SK-N-SH (cell line): Measurements from ENCODE around the gene PDE4D. TPM values are rescaled to one million over a fixed set of nuclear protein-coding genes. Genes with fewer than 3 reads are reported as not detected.

Experiments used
- CTCF ChIA-PET: fragments of 300-600, 350-600 bp; formaldehyde crosslinking; extraction: SDS; loops from one replicate; lab custom pipeline; 2021; lab: Yijun Ruan, JAX
- POLR2A ChIA-PET: fragments of 350-600 bp; sonication (Branson Sonifier 250); formaldehyde crosslinking; extraction: SDS; loops from one replicate; lab custom pipeline; 2020; ENCODE audit warnings: antibody characterized with exemption, inconsistent platforms; lab: Yijun Ruan, JAX
- DNase-seq: peaks from one replicate; pipeline ENCODE4 v3.0.0; 2012
- H2AFZ ChIP-seq: fragments of 200-600 bp; sonication (generic); 2 replicates; pipeline ENCODE4 v1.8.1; 2016; ENCODE audit warnings: antibody characterized with exemption, mild to moderate bottlenecking, low read depth
- H3F3A ChIP-seq: fragments of 200-600 bp; sonication (generic); replicated peaks from 2 replicates; pipeline ENCODE3; 2016; ENCODE audit warnings: antibody characterized with exemption, mild to moderate bottlenecking; ENCODE audit not compliant: insufficient read depth
- H3K27ac ChIP-seq, 2 experiments: fragments of 200-500 bp in 1 of 2; fragments of 200-600 bp in 1 of 2; sonication (Bioruptor generic) in 1 of 2; sonication (generic), shearing (Covaris generic) in 1 of 2; 2 replicates each; pipeline versions ENCODE4 v1.5.1 to v1.6.1; 2014 to 2016; ENCODE audit warnings: low read depth in 2 of 2, inconsistent platforms in 1 of 2, low read length in 1 of 2, mild to moderate bottlenecking in 1 of 2, mixed read lengths in 1 of 2
- H3K27me3 ChIP-seq: fragments of 200-600 bp; sonication (generic), shearing (Covaris generic); 2 replicates; pipeline ENCODE4 v1.6.1; 2016; ENCODE audit warnings: mixed run types; ENCODE audit not compliant: insufficient read depth
- H3K36me3 ChIP-seq, 2 experiments: fragments of 200-500 bp in 1 of 2; fragments of 200-600 bp in 1 of 2; sonication (Bioruptor generic) in 1 of 2; sonication (generic) in 1 of 2; replicated peaks in 1 of 2; 2 replicates each; pipeline versions ENCODE3 to v1.5.1; 2014 to 2016; ENCODE audit warnings: low read length in 1 of 2, mild to moderate bottlenecking in 1 of 2; ENCODE audit not compliant: insufficient read depth in 2 of 2, control insufficient read depth in 1 of 2
- H3K4me1 ChIP-seq, 2 experiments: fragments of 200-500 bp in 1 of 2; fragments of 200-600 bp in 1 of 2; sonication (Bioruptor generic) in 1 of 2; sonication (generic), shearing (Covaris generic) in 1 of 2; 2 replicates each; pipeline versions ENCODE4 v1.5.1 to v1.6.1; 2014 to 2016; ENCODE audit warnings: low read depth in 1 of 2, low read length in 1 of 2, mixed run types in 1 of 2; ENCODE audit not compliant: insufficient read depth in 2 of 2, control insufficient read depth in 1 of 2
- H3K4me2 ChIP-seq: fragments of 200-600 bp; sonication (generic), shearing (Covaris generic); 2 replicates; pipeline ENCODE4 v1.6.1; 2017; ENCODE audit warnings: mixed run types
- H3K4me3 ChIP-seq, 2 experiments: fragments of 200-500 bp in 1 of 2; fragments of 200-600 bp in 1 of 2; sonication (Bioruptor generic) in 1 of 2; sonication (generic), shearing (Covaris generic) in 1 of 2; 2 replicates each; pipeline versions ENCODE4 v1.5.1 to v1.8.1; 2014 to 2016; ENCODE audit warnings: low read depth in 2 of 2, inconsistent platforms in 1 of 2, low read length in 1 of 2, mild to moderate bottlenecking in 1 of 2, mixed read lengths in 1 of 2, moderate library complexity in 1 of 2
- H3K79me2 ChIP-seq: fragments of 200-600 bp; sonication (generic); 2 replicates; pipeline ENCODE4 v1.8.1; 2017; ENCODE audit warnings: mild to moderate bottlenecking; ENCODE audit not compliant: insufficient read depth
- H3K9ac ChIP-seq: fragments of 200-600 bp; sonication (generic); 2 replicates; pipeline ENCODE4 v1.6.1; 2017; ENCODE audit warnings: mixed run types
- H3K9me2 ChIP-seq: fragments of 200-600 bp; sonication (generic); 2 replicates; pipeline ENCODE4 v1.6.1; 2017; ENCODE audit warnings: mixed run types
- H3K9me3 ChIP-seq: fragments of 200-600 bp; sonication (generic); 2 replicates; pipeline ENCODE4 v1.6.1; 2017; ENCODE audit warnings: mixed run types, mild to moderate bottlenecking, moderate library complexity
- H4K20me1 ChIP-seq: fragments of 200-600 bp; sonication (generic); 2 replicates; pipeline ENCODE4 v1.6.1; 2017; ENCODE audit warnings: mild to moderate bottlenecking, mixed run types; ENCODE audit not compliant: insufficient read depth
- EP300 ChIP-seq, 2 experiments: IDR thresholded peaks; 2 replicates each; pipeline versions ENCODE4 v1.4.0 to v1.6.1; 2012; ENCODE audit warnings: borderline replicate concordance in 1 of 2, low read depth in 1 of 2, low read length in 1 of 2
- FOXJ3 ChIP-seq: sonication (generic); formaldehyde crosslinking; IDR thresholded peaks from 2 replicates; pipeline ENCODE4 v1.5.1; 2020; ENCODE audit warnings: mild to moderate bottlenecking, missing genetic modification reagents
- GABPA ChIP-seq: IDR thresholded peaks from 2 replicates; pipeline ENCODE4 v1.4.0; 2012; ENCODE audit warnings: low read depth, mild to moderate bottlenecking
- JUND ChIP-seq: IDR thresholded peaks from 2 replicates; pipeline ENCODE4 v1.4.0; 2012
- MEF2A ChIP-seq: IDR thresholded peaks from 2 replicates; pipeline ENCODE4 v1.4.0; 2012; ENCODE audit warnings: low read depth, borderline replicate concordance
- NRF1 ChIP-seq: IDR thresholded peaks from 2 replicates; pipeline ENCODE4 v1.6.1; 2012; ENCODE audit warnings: low read depth, mild to moderate bottlenecking, low read length
- RFX5 ChIP-seq: IDR thresholded peaks from 2 replicates; pipeline ENCODE4 v1.6.1; 2012; ENCODE audit warnings: mild to moderate bottlenecking, improper control_type of control experiment, low read length
- TAF1 ChIP-seq: IDR thresholded peaks from 2 replicates; pipeline ENCODE4 v1.6.1; 2012; ENCODE audit warnings: low read depth, mild to moderate bottlenecking, low read length, moderate library complexity, borderline replicate concordance
- TEAD4 ChIP-seq: IDR thresholded peaks from 2 replicates; pipeline ENCODE4 v1.4.0; 2012; ENCODE audit warnings: mild to moderate bottlenecking, borderline replicate concordance; ENCODE audit not compliant: insufficient read depth
- WGBS: methylation state at CpG from one replicate; pipeline ENCODE4 v1.1.6; 2017; ENCODE audit warnings: low lambda C conversion rate; 5-methylcytosine and 5-hydroxymethylcytosine counted together
- polyA plus RNA-seq, 3 experiments: library from polyadenylated mRNA; depleted of rRNA; stranded (reverse); fragments of >200 nt; gene quantifications; 2 replicates each; pipeline ENCODE4 v1.2.3, GENCODE V29; 2012
- TF ChIP-seq, protein P1 (sequence below): IDR thresholded peaks from 2 replicates; pipeline ENCODE4 v1.6.1; 2012; ENCODE audit warnings: mild to moderate bottlenecking, low read depth, low read length, moderate library complexity
- TF ChIP-seq, protein P2 (sequence below): fragments of 200-600 bp; sonication (generic); IDR thresholded peaks from 2 replicates; pipeline ENCODE4 v1.6.1; 2017; ENCODE audit warnings: antibody characterized with exemption, mild to moderate bottlenecking, moderate library complexity
- TF ChIP-seq, protein P3 (sequence below): IDR thresholded peaks from 2 replicates; pipeline ENCODE4 v1.4.0; 2012; ENCODE audit warnings: low read depth
- TF ChIP-seq, protein P4 (sequence below): fragments of 150-350 bp; IDR thresholded peaks from 2 replicates; pipeline ENCODE4 v1.6.1; 2017; ENCODE audit warnings: antibody characterized with exemption, low read length, low read depth, borderline replicate concordance

PDE4D gene
- polyA plus RNA-seq, 1 of the 3 experiments (the other 2 are of a cell fraction), result 2.4 TPM

DNA sequence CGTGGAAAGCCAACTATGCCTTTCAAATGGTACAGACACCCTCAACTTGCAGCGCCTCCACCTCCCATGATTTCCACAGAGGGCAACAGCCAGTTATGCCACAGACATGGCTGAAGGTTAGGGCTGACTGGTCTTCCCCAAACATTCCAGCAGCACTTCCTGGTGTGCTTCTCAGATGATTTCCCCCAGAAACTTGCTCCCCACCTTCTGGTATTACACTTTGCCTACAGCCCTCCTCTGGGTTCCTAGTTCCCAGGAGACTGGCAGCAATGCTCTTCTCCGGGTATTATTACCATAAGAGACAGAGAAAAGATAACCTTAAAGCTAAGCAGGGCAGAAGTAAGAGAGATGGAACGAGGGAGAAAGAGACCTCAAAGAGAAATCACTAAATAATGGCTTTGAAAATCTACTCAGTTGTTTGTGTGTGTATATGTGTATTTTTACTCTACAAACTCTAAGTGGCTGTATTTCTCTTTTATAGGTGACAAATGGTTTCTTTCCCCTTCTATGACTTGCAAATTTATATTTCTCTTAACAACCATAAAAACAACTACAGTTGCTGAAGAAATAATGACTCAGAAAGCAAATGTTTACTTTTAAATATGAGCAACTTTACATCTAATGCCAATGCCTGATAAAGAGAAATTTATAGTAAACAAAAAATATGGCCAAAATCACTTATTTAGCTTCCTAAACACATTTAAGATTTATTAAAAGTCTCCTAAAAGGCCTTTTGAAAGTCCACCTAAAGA, 133.8 kb downstream of the PDE4D start:
- H4K20me1 ChIP-seq, result no peaks in the 10 kb centered on the region
- 68% methylated on average over 4 of the region's 4 CpGs for WGBS
- no peaks in the 10 kb centered on the region for H3K27me3 ChIP-seq
- ChIA-PET CTCF (no interaction called here), POLR2A (interaction anchor here (0.5 kb wide), 1 partner anchor 26 kb away, joined by 3 read pairs; no protein-coding TSS in a partner anchor)
- H3K79me2 ChIP-seq, result 0 out of 2 replicates have a peak, but pooled peaks cover 11% of the 10 kb centered on the region
- peaks cover 2 to 15% of the 10 kb centered on the region in 2 experiments; a peak in 2 of 4 replicates for H3K4me1 ChIP-seq
- H3K9ac ChIP-seq, result peak overlapping the region; percentile 45; the same call in 1 of the 2 replicates
- 0 out of 2 replicates have a peak overlapping the region, but pooled peaks have one; percentile 13 for H3K4me2 ChIP-seq
- no peaks in the 10 kb centered on the region for H3K9me2 ChIP-seq
- H3F3A ChIP-seq, result peaks cover 27% of the 10 kb centered on the region
- TF ChIP-seq, protein P1, sequence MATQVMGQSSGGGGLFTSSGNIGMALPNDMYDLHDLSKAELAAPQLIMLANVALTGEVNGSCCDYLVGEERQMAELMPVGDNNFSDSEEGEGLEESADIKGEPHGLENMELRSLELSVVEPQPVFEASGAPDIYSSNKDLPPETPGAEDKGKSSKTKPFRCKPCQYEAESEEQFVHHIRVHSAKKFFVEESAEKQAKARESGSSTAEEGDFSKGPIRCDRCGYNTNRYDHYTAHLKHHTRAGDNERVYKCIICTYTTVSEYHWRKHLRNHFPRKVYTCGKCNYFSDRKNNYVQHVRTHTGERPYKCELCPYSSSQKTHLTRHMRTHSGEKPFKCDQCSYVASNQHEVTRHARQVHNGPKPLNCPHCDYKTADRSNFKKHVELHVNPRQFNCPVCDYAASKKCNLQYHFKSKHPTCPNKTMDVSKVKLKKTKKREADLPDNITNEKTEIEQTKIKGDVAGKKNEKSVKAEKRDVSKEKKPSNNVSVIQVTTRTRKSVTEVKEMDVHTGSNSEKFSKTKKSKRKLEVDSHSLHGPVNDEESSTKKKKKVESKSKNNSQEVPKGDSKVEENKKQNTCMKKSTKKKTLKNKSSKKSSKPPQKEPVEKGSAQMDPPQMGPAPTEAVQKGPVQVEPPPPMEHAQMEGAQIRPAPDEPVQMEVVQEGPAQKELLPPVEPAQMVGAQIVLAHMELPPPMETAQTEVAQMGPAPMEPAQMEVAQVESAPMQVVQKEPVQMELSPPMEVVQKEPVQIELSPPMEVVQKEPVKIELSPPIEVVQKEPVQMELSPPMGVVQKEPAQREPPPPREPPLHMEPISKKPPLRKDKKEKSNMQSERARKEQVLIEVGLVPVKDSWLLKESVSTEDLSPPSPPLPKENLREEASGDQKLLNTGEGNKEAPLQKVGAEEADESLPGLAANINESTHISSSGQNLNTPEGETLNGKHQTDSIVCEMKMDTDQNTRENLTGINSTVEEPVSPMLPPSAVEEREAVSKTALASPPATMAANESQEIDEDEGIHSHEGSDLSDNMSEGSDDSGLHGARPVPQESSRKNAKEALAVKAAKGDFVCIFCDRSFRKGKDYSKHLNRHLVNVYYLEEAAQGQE, result no peak
- TF ChIP-seq TEAD4 (no peak), NRF1 (no peak), RFX5 (no peak), TAF1 (no peak)
- TF ChIP-seq, protein P2, sequence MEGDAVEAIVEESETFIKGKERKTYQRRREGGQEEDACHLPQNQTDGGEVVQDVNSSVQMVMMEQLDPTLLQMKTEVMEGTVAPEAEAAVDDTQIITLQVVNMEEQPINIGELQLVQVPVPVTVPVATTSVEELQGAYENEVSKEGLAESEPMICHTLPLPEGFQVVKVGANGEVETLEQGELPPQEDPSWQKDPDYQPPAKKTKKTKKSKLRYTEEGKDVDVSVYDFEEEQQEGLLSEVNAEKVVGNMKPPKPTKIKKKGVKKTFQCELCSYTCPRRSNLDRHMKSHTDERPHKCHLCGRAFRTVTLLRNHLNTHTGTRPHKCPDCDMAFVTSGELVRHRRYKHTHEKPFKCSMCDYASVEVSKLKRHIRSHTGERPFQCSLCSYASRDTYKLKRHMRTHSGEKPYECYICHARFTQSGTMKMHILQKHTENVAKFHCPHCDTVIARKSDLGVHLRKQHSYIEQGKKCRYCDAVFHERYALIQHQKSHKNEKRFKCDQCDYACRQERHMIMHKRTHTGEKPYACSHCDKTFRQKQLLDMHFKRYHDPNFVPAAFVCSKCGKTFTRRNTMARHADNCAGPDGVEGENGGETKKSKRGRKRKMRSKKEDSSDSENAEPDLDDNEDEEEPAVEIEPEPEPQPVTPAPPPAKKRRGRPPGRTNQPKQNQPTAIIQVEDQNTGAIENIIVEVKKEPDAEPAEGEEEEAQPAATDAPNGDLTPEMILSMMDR, result no peak
- no peak for DNase-seq
- no peaks in the 10 kb centered on the region for H3K9me3 ChIP-seq
- H3K36me3 ChIP-seq, result no peaks in the 10 kb centered on the region
- H3K4me3 ChIP-seq, result no peak overlapping the region
- H3K27ac ChIP-seq, result peak overlapping the region in 1 of 2 experiments; percentile 80; a peak in 2 of 4 replicates
- H2AFZ ChIP-seq, result peak overlapping the region; percentile 2; the same call in 1 of the 2 replicates

DNA sequence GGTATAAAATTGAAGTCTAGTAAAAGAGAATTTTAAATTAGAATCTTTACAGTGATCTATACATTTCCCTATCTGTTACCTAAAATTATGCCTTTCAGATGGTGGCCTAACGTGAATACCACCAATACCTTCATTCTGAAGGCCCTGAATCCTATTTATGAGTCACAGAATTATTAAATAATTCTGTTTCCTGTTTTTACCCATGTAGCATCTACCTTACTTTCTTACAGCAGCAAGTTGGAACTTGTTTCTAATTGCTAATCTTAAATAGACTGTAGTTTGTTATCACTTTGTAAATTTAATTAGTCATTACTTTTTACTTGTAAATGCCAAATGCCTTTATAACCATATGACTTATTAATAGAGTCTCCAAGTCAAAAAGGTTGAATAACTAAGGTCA, 135.0 kb downstream of the PDE4D start:
- no peaks in the 10 kb centered on the region for H3K27me3 ChIP-seq
- no peaks in the 10 kb centered on the region for H3K9me3 ChIP-seq
- H3K9me2 ChIP-seq, result no peaks in the 10 kb centered on the region
- no peak overlapping the region for H3K4me3 ChIP-seq
- H3K79me2 ChIP-seq, result 0 out of 2 replicates have a peak, but pooled peaks cover 11% of the 10 kb centered on the region
- no peak overlapping the region for H3K9ac ChIP-seq
- no peaks in the 10 kb centered on the region for H3K36me3 ChIP-seq
- no peaks in the 10 kb centered on the region for H4K20me1 ChIP-seq
- peaks cover 2 to 15% of the 10 kb centered on the region in 2 experiments; a peak in 2 of 4 replicates for H3K4me1 ChIP-seq
- POLR2A ChIA-PET, result no interaction called here
- H2AFZ ChIP-seq, result no peak overlapping the region
- H3K27ac ChIP-seq, result peak overlapping the region in 1 of 2 experiments; percentile 80; a peak in 2 of 4 replicates
- CTCF ChIA-PET, result no interaction called here
- no peak for DNase-seq
- H3F3A ChIP-seq, result peaks cover 20% of the 10 kb centered on the region
- no peak overlapping the region for H3K4me2 ChIP-seq
- WGBS, result 39% methylated on average over 1 of the region's 1 CpG
- TF ChIP-seq, protein P3, sequence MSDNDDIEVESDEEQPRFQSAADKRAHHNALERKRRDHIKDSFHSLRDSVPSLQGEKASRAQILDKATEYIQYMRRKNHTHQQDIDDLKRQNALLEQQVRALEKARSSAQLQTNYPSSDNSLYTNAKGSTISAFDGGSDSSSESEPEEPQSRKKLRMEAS, result no peak
- TF ChIP-seq RFX5, result no peak
- TF ChIP-seq, protein P4, sequence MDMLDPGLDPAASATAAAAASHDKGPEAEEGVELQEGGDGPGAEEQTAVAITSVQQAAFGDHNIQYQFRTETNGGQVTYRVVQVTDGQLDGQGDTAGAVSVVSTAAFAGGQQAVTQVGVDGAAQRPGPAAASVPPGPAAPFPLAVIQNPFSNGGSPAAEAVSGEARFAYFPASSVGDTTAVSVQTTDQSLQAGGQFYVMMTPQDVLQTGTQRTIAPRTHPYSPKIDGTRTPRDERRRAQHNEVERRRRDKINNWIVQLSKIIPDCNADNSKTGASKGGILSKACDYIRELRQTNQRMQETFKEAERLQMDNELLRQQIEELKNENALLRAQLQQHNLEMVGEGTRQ, result no peak
- TF ChIP-seq EP300 (IDR thresholded peaks at IDR 0.05; ENCODE audit: borderline replicate concordance in 1 of 2, low read depth in 1 of 2, low read length in 1 of 2), result 0 out of 4 replicates have a peak, but pooled peaks of 1 of the 2 experiments have one; percentile 13
- TF ChIP-seq TAF1, result no peak
- TF ChIP-seq JUND, result 0 out of 2 replicates have a peak, but pooled peaks have one; percentile 9
- no peak for TF ChIP-seq GABPA
- TF ChIP-seq, protein P1, result no peak
- no peak for TF ChIP-seq FOXJ3 (CRISPR knock-in tag)
- TF ChIP-seq MEF2A, result no peak
